SIG-M5 treated with dmso at 0.1 percent for 504 hours (cell line): ENCODE measurements around the gene BET1L.

ENCODE experiments used
- DNase-seq: peaks from one replicate; lab custom pipeline; 2025; ENCODE audit not compliant: unreplicated experiment; lab: John Stamatoyannopoulos, UW

BET1L gene

DNA sequence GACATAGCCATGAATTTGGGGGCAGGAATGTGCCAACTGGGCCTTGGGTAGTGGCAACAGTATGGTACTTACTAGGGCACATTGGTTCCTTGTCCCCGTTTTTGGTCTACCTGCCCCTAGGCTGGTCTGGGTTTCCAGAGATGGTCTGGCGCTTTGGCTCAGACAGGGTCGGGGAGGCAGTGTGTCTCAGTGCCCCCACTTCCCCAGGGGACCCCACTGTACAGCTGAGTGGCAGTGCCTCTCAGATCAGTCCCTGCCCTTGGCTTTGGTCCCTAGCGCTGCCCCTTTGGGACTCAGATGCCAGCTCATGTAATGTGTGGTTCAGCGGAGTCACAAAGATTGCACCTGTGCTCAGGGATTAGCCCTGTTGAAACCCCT lies 3.6 kb upstream of the BET1L start:
- no peak for DNase-seq

DNA sequence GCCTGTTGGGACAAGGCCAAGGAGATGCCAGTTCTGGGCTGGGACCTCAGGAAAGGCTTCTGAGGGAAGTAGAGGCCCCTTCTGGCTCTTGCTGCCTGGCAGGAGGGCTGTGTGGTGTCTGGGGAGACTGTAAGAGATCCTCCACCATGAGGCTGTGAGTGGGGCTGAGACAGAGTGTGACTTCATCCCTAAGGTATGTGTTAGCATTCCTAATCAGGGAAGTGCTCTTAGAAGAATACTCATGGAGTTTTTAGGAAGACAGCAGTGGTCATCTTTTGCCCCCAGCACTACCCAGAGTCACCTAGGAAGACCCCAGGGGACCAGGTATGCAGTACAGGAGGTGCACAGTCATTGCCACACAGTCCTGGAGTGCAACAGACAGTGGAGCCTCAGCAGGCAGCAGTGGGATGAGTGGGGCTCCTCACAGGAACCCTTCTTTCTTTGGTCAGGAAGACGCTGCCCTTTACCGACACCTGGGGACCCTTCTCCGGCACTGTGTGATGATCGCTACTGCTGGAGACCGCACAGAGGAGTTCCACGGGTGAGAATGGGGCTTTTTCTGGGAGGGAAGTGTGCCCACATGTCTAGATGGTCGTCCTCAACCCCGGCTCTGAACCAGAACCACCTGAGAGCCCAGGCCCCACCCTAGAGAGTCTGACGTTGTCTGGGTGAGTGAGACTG lies 3.1 kb upstream of the BET1L start:
- no peak for DNase-seq

DNA sequence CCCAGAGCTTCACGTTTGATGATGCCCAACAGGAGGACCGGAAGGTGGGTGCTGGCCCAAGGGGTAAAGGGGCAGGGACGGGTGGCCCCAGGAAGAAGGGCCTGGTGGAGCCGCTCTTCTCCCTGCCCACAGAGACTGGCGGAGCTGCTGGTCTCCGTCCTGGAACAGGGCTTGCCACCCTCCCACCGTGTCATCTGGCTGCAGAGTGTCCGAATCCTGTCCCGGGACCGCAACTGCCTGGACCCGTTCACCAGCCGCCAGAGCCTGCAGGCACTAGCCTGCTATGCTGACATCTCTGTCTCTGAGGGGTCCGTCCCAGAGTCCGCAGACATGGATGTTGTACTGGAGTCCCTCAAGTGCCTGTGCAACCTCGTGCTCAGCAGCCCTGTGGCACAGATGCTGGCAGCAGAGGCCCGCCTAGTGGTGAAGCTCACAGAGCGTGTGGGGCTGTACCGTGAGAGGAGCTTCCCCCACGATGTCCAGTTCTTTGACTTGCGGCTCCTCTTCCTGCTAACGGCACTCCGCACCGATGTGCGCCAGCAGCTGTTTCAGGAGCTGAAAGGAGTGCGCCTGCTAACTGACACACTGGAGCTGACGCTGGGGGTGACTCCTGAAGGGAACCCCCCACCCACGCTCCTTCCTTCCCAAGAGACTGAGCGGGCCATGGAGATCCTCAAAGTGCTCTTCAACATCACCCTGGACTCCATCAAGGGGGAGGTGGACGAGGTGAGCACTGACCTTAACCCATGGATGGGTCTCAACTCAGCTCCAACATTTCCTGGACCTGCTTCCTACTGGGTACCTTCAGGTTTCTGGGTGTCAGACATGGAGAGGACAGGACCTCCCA lies 2.3 kb upstream of the BET1L start:
- DNase-seq, result no peak

- no peak for DNase-seq
Measured at GRCh38 chr11:208917-209260, 1.7 kb upstream of the BET1L start.

GRCh38 chr11:208181-208916 lies 1.1 kb upstream of the BET1L start:
- peak; percentile 74 for DNase-seq

DNA sequence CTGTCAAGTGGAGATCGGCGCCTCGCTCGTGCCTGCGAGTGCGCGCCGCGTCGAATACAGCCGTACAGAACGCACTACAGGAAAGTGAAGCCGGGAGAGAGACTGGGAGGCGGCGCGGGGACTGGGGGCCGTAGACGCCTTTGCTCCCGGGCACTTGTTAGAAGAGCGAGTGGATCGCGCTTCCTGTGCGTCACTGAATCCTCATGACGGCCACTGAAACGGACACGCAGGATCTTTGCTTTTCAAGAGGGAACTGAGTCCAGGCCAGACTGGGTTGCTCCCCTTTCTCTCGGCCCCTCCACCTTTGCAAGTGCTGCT lies 623 bp upstream of the BET1L start:
- peak; percentile 47 for DNase-seq

GRCh38 chr11:206526-207207 lies 532 bp downstream of the BET1L start:
- no peak for DNase-seq

- no peak for DNase-seq
Measured at GRCh38 chr11:206002-206384, 1.2 kb downstream of the BET1L start.

- DNase-seq, result no peak
Measured at GRCh38 chr11:205221-206001, 1.8 kb downstream of the BET1L start.

GRCh38 chr11:204587-205109 lies 2.6 kb downstream of the BET1L start:
- no peak for DNase-seq

- DNase-seq, result no peak
Measured at GRCh38 chr11:203945-204586, 3.1 kb downstream of the BET1L start.

- DNase-seq, result no peak
Measured at GRCh38 chr11:203056-203944, 3.9 kb downstream of the BET1L start.

DNA sequence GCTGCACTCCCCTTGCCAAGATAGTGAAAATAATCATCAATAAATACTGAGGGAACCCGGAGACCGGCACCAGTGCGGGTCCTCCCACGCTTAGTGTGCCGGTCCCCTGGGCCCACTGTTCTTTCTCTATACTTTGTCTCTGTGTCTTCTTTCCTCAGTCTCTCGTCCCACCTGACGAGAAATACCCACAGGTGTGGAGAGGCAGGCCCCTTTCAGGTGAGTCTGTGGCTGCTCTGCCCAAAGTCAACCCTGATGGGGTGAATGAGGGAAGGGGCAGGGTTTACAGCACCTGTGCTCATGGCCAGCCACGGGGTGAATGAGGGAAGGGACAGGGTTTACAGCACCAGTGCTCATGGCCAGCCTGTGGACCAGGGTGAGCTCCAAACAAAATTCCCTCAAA lies 4.7 kb downstream of the BET1L start:
- DNase-seq, result no peak

DNA sequence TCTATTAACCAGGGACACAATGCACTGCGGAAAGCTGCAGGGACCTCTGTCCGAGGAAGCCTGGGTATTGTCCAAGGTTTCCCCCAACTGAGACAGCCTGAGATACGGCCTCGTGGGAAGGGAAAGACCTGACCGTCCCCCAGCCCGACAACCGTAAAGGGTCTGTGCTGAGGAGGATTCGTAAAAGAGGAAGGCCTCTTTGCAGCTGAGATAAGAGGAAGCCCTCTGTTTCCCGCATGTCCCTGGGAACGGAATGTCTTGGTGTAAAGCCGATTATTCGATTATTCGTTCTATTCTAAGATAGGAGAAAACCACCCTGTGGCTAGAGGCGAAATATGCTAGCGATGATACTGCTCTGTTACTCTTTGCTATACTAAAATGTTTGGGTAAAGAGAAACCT lies 5.2 kb downstream of the BET1L start:
- DNase-seq, result no peak

DNA sequence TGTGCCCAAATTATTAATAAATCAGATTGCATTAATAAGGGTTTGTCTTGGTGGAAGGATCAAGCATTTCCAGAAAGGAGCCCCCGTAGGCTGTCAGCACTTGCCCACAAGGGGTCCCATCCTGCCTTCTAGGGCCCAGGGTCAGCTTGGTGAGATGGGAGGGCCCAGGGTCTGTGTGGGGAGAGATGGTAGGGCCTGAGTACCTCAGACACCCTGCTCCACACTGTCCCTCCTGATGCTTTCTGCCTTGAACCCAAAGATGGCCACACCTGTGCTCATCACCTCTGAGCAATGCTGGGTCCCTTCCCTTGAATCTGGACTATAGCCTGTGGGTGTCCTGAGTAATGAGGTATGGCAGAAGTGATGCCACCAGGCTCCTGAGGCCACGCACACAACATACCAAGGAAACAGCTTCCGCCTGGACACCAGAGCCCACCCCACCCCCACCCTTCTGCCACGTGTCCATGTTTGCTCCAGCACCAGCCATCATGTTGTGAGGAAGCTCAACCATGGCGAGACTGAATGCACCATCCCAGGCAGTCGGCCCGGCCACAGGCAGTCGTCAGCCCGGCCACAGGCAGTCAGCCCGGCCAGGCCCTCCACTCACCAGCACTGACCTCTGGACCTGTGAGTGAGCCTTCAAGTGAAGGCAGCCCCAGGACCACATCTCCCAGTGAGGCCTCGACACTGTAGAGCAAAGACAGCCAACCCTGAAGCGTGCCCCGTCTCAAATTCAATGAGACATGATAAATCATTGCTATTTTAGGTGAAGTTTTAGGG lies 6.8 kb downstream of the BET1L start:
- no peak for DNase-seq

GRCh38 chr11:199782-200181 lies 7.4 kb downstream of the BET1L start:
- no peak for DNase-seq

DNA sequence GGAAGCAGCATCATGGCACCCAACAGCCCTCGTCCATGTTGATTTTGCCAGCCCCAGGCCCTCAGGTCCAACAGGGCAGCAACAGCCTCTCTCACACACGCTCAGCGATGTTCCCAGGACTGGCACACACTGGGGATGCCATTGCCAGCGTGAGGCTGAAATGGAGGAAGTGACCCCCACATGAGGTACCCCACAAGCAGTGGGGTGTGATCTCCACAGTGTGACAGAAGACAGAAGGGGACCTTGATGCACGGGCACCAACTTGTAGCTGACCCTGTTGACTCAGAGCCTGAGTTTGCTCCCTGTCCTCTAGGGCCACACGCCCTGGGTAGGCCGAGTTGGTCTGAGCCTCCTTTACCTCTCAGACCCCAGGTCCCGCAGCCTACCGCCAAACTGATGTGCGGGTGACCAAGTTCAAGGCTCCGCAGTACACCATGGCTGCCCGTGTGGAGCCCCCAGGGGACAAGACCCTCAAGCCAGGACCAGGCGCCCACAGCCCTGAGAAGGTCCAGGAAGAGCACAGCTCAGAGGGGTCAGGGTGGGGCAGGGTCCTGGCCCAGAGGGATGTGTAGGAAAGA lies 8.1 kb downstream of the BET1L start:
- DNase-seq, result no peak

- no peak for DNase-seq
Measured at GRCh38 chr11:198236-198806, 8.9 kb downstream of the BET1L start.
